Mesendoderm (in vitro differentiated cells): ENCODE results near the gene LMO2.

Experiments used
- DNase-seq: peaks from one replicate; pipeline ENCODE4 v3.0.0; 2013
- H2AK5ac ChIP-seq: 2 replicates; pipeline ENCODE4 v1.6.1; 2013; ENCODE audit warnings: low read length, inconsistent platforms
- H2BK120ac ChIP-seq: 2 replicates; pipeline ENCODE4 v1.6.1; 2013; ENCODE audit warnings: low read depth, mild to moderate bottlenecking, low read length, moderate library complexity, mixed read lengths
- H2BK15ac ChIP-seq: replicated peaks from 2 replicates; pipeline ENCODE4 v1.6.1; 2013; ENCODE audit warnings: low read depth, mild to moderate bottlenecking, moderate library complexity
- H2BK5ac ChIP-seq: 2 replicates; pipeline ENCODE4 v1.6.1; 2013; ENCODE audit warnings: low read length, inconsistent platforms
- H3K18ac ChIP-seq: 2 replicates; pipeline ENCODE4 v1.6.1; 2013; ENCODE audit warnings: mild to moderate bottlenecking, low read length, mixed read lengths
- H3K23ac ChIP-seq: one replicate; pipeline ENCODE4 v1.6.1; 2013; ENCODE audit warnings: low read length
- H3K27ac ChIP-seq: 2 replicates; pipeline ENCODE4 v1.5.1; 2013; ENCODE audit warnings: low read depth, mild to moderate bottlenecking, inconsistent platforms, low read length, moderate library complexity
- H3K27me3 ChIP-seq: 2 replicates; pipeline ENCODE4 v1.6.1; 2013; ENCODE audit warnings: low read length, control low read depth, mild to moderate bottlenecking, inconsistent platforms; ENCODE audit not compliant: insufficient read depth, poor library complexity
- H3K36me3 ChIP-seq: 2 replicates; pipeline ENCODE4 v1.6.1; 2013; ENCODE audit warnings: low read length, inconsistent platforms; ENCODE audit not compliant: control insufficient read depth, insufficient read depth
- H3K4ac ChIP-seq: one replicate; pipeline ENCODE4 v1.6.1; 2013; ENCODE audit warnings: low read depth, mild to moderate bottlenecking, low read length, moderate library complexity
- H3K4me1 ChIP-seq: 2 replicates; pipeline ENCODE4 v1.6.1; 2013; ENCODE audit warnings: low read depth, low read length, inconsistent platforms; ENCODE audit not compliant: control insufficient read depth
- H3K4me2 ChIP-seq: 2 replicates; pipeline ENCODE4 v1.6.1; 2013; ENCODE audit warnings: low read length
- H3K4me3 ChIP-seq: 2 replicates; pipeline ENCODE4 v1.5.1; 2013; ENCODE audit warnings: mild to moderate bottlenecking, low read length
- H3K56ac ChIP-seq: one replicate; pipeline ENCODE4 v1.6.1; 2013; ENCODE audit warnings: low read length
- H3K79me1 ChIP-seq: 2 replicates; pipeline ENCODE4 v1.6.1; 2013; ENCODE audit warnings: low read length, inconsistent platforms
- H3K79me2 ChIP-seq: 2 replicates; pipeline ENCODE4 v1.6.1; 2013; ENCODE audit warnings: mild to moderate bottlenecking, low read length; ENCODE audit not compliant: control insufficient read depth, insufficient read depth
- H3K9ac ChIP-seq: 2 replicates; pipeline ENCODE4 v1.6.1; 2013; ENCODE audit warnings: low read length, inconsistent platforms
- H4K5ac ChIP-seq: one replicate; pipeline ENCODE4 v1.6.1; 2013; ENCODE audit warnings: low read length
- H4K8ac ChIP-seq: one replicate; pipeline ENCODE4 v1.6.1; 2013; ENCODE audit warnings: low read depth, mild to moderate bottlenecking, control low read depth, low read length, moderate library complexity
- WGBS: extraction: QIAGEN DNeasy Blood & Tissue Kit; methylation state at CpG from one replicate; pipeline ENCODE4 v1.1.7; 2013; ENCODE audit warnings: low lambda C conversion rate, missing lambda C conversion rate; ENCODE audit not compliant: insufficient coverage; ENCODE audit errors: extremely low coverage; 5-methylcytosine and 5-hydroxymethylcytosine counted together

LMO2 gene

DNA sequence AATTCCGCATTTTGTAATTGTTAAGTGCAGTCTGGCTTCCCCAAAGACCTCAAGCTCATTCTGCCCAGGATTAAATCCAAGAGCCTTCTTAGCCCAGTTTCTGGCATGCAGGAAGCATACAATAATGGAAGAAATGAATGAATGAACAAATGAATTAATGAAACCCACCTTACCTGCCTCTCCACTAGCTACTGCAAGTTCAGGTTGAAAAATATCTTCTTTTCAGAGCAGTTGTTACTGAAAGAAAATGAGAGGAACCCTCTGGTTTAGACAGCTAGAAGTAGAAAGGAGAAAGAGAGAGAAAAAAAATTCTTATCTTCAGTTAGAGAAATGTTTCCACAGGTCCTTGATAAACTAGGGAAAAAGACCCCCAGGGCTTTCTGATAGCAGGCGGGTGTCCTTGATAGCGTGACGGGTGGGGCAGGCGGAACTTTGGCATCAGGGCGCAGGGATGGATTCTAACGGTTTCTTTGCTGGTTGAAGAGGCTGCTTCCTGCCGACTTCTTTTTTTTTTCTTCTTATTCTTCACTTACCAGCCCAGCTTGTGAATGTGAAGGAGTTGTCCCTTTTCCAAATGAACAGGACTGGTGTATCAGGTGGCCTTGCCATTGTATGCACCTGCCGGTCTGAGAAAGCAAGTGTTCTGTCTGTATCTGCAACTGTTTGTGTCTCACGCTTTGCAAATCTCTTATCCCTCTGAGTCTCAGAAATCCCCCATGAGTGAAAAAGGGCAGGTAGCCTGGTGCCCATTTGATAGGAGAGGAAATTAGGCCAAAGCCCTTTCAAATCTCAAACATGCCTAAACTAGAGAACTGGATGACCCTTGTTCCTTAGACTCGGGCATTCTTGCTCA is 10.0 kb downstream of the LMO2 start:
- Histone ChIP-seq H2BK120ac (no peak overlapping the region), H4K5ac (no peak overlapping the region), H3K4me1 (no peaks in the 10 kb centered on the region), H2BK15ac (no peak overlapping the region), H3K79me2 (no peaks in the 10 kb centered on the region), H3K9ac (no peak overlapping the region), H3K36me3 (no peaks in the 10 kb centered on the region), H3K27me3 (no peaks in the 10 kb centered on the region), H3K4me2 (no peak overlapping the region), H3K4ac (no peak overlapping the region), H3K23ac (no peak overlapping the region), H2BK5ac (no peak overlapping the region), H3K4me3 (no peak overlapping the region), H2AK5ac (no peak overlapping the region), H3K18ac (no peak overlapping the region), H3K56ac (no peak overlapping the region), H3K79me1 (no peaks in the 10 kb centered on the region), H3K27ac (no peak overlapping the region), H4K8ac (no peak overlapping the region)
- WGBS = no CpG with 5 or more reads among the region's 11 CpGs
- DNase-seq = no peak

DNA sequence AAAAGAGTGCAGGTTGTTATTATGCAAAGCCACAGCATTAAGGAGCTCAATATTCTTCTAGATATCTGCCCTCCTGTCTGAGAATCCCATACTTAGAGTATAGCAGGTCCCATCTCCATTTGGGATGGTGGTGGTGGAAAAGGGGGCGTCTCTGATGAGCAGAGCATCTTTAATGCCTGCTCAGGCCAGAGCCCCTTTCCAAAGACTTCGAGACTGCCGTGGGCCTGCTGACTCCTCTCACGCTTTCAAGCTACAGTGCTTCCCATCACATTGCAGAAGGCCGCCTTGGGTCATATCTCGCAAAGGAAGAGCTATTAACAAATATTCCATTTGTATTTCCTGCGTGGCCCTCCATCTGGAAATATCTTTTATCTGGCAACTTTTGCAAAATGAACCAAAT is 10.9 kb downstream of the LMO2 start:
- H3K27me3 ChIP-seq = no peaks in the 10 kb centered on the region

DNA sequence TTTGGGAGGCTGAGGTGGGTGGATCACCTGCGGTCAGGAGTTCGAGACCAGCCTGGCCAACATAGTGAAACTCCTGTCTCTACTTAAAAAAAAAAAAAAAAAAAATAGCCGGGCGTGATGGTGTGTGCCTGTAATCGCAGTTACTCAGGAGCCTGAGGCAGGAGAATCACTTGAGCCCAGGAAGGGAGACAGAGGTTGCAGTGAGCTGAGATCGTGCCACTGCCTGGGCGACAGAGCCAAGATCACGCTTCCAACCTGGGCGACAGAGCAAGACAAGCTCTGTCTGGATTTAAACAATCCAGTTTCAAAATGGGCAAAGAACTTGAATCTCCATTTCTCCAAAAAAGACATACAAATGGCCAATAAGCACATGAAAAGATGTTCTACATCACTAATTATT is 12.5 kb downstream of the LMO2 start:
- Histone ChIP-seq H3K4ac (no peak overlapping the region), H3K4me1 (no peaks in the 10 kb centered on the region)
- DNase-seq = no peak

More for the DNA sequence above, 10.9 kb downstream of the LMO2 start:
- Histone ChIP-seq H2BK15ac (no peak overlapping the region), H3K4me1 (no peaks in the 10 kb centered on the region), H3K9ac (no peak overlapping the region), H3K23ac (no peak overlapping the region), H3K4me2 (no peak overlapping the region), H3K79me2 (no peaks in the 10 kb centered on the region), H4K8ac (no peak overlapping the region), H3K56ac (no peak overlapping the region), H3K18ac (no peak overlapping the region), H3K79me1 (no peaks in the 10 kb centered on the region), H4K5ac (no peak overlapping the region), H3K4me3 (no peak overlapping the region), H3K4ac (no peak overlapping the region), H3K36me3 (no peaks in the 10 kb centered on the region), H2BK5ac (no peak overlapping the region), H3K27ac (no peak overlapping the region), H2AK5ac (no peak overlapping the region), H2BK120ac (no peak overlapping the region)
- no peak for DNase-seq
- no CpG with 5 or more reads among the region's 7 CpGs for WGBS

DNA sequence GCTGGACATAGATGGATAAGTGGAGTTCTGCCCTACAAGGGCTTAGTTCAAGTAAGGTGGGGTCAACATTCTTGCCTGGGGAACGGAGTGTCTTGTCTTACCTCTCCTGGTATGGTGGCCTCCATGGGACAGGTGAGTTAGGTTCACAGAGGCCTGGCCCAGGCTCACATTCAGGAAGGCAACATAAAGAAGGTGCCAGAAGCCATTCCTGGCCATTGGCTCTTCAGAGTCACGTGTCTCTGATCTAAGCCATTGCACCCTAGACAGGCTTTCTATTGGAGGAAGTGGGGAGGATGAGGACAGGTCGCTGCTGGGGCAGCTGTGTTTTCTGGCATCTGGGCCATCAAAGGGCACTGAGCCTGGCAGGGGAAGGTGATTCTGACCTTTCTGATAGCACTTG is 14.8 kb downstream of the LMO2 start:
- H3K23ac ChIP-seq = peak overlapping the region; percentile 45
- no peak overlapping the region for H2BK5ac ChIP-seq
- H3K4me3 ChIP-seq = no peak overlapping the region
- H3K4me2 ChIP-seq = no peak overlapping the region
- no peak overlapping the region for H3K18ac ChIP-seq
- no peak overlapping the region for H3K56ac ChIP-seq
- H3K36me3 ChIP-seq = no peaks in the 10 kb centered on the region
- H3K4ac ChIP-seq = no peak overlapping the region
- no peak overlapping the region for H3K9ac ChIP-seq
- WGBS = no CpG with 5 or more reads among the region's 3 CpGs
- H3K27me3 ChIP-seq = no peaks in the 10 kb centered on the region
- H4K5ac ChIP-seq = no peak overlapping the region
- no peaks in the 10 kb centered on the region for H3K79me2 ChIP-seq
- H2BK120ac ChIP-seq = no peak overlapping the region
- no peaks in the 10 kb centered on the region for H3K4me1 ChIP-seq
- no peak overlapping the region for H2BK15ac ChIP-seq
- H2AK5ac ChIP-seq = no peak overlapping the region
- H3K79me1 ChIP-seq = no peaks in the 10 kb centered on the region
- H4K8ac ChIP-seq = no peak overlapping the region
- H3K27ac ChIP-seq = no peak overlapping the region
- no peak for DNase-seq

More for the DNA sequence above, 12.5 kb downstream of the LMO2 start:
- H2BK120ac ChIP-seq = no peak overlapping the region
- no peak overlapping the region for H3K27ac ChIP-seq
- H3K56ac ChIP-seq = no peak overlapping the region
- H3K4me3 ChIP-seq = no peak overlapping the region
- H3K79me2 ChIP-seq = no peaks in the 10 kb centered on the region
- no peak overlapping the region for H2AK5ac ChIP-seq
- H2BK5ac ChIP-seq = no peak overlapping the region
- H4K5ac ChIP-seq = no peak overlapping the region
- H4K8ac ChIP-seq = no peak overlapping the region
- no peak overlapping the region for H3K23ac ChIP-seq
- no peak overlapping the region for H3K9ac ChIP-seq
- H2BK15ac ChIP-seq = no peak overlapping the region
- no peaks in the 10 kb centered on the region for H3K27me3 ChIP-seq
- H3K18ac ChIP-seq = no peak overlapping the region
- no CpG with 5 or more reads among the region's 9 CpGs for WGBS
- H3K4me2 ChIP-seq = no peak overlapping the region
- H3K36me3 ChIP-seq = no peaks in the 10 kb centered on the region
- no peaks in the 10 kb centered on the region for H3K79me1 ChIP-seq

DNA sequence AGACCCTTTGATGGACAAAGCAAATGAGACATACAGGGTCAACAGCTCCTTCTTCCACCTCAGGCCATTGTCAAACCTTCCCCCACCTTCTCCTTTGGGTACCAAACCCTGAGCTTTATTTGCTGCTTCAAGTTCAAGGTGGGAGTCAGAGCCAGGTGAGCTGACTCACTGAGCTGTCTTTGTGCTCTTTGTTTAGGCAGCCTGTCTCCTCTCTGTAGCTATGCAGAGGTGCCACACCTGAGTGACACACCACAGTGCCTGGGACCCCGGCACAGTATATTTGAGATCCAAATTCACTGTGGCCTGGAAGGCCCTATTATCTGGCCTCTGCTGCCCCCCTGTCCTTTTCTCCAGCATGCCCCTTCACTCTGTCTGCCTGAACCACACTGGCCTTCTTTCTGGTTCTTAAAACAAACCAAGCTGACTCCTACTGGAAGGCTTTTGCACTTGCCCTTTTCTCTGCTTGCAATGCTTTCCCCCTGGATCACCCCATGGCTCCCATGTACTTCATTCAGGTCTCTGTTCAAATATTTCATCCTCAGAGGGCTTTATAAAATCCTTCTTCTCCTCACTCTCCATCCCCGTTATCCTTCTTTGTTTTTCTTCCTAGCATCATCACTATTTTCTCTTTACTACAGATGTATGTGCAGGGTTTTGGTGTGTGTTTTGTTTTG is 16.1 kb downstream of the LMO2 start:
- Histone ChIP-seq H2BK120ac (no peak overlapping the region), H2BK15ac (no peak overlapping the region), H4K8ac (no peak overlapping the region), H3K23ac (no peak overlapping the region), H3K79me2 (no peaks in the 10 kb centered on the region), H3K4me3 (no peak overlapping the region), H3K9ac (no peak overlapping the region), H3K4me1 (no peaks in the 10 kb centered on the region), H3K4me2 (no peak overlapping the region), H3K56ac (no peak overlapping the region), H3K4ac (no peak overlapping the region), H3K27ac (no peak overlapping the region), H2BK5ac (no peak overlapping the region), H3K27me3 (peaks cover under 1% of the 10 kb centered on the region), H3K36me3 (no peaks in the 10 kb centered on the region), H2AK5ac (no peak overlapping the region), H3K18ac (no peak overlapping the region), H3K79me1 (no peaks in the 10 kb centered on the region), H4K5ac (no peak overlapping the region)
- 100% methylated on average over 1 of the region's 2 CpGs for WGBS
- DNase-seq = no peak
